Ishikawa (cell line): Measurements from ENCODE around the gene APLN.

Experiments
- YY1 ChIP-seq: IDR thresholded peaks from 2 replicates; pipeline ENCODE4 v1.6.1; 2012; ENCODE audit warnings: low read depth
- TF ChIP-seq, protein P1 (sequence below): IDR thresholded peaks from 2 replicates; pipeline ENCODE4 v1.6.1; 2012; ENCODE audit warnings: low read depth, mild to moderate bottlenecking

DNA sequence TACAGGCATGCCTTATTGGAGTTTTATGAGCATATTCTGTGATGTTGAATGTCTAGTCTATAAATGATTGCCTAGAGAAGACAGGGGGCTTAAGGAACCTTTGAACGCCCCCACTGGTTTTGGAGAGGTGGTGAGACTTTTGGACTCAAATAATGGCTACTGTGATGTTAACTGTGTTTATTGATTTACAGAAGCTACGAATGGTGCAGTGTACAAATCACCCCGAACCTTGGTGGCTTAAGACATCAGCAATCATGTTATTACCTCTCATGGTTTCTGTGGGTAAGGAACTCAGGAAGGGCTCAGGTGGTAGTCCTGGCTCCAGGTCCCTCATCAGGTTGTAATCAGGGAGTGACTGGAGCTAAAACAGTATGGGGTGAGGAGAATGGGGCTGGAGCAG, 33.3 kb upstream of the APLN start:
- no peak for TF ChIP-seq YY1
- TF ChIP-seq, protein P1, sequence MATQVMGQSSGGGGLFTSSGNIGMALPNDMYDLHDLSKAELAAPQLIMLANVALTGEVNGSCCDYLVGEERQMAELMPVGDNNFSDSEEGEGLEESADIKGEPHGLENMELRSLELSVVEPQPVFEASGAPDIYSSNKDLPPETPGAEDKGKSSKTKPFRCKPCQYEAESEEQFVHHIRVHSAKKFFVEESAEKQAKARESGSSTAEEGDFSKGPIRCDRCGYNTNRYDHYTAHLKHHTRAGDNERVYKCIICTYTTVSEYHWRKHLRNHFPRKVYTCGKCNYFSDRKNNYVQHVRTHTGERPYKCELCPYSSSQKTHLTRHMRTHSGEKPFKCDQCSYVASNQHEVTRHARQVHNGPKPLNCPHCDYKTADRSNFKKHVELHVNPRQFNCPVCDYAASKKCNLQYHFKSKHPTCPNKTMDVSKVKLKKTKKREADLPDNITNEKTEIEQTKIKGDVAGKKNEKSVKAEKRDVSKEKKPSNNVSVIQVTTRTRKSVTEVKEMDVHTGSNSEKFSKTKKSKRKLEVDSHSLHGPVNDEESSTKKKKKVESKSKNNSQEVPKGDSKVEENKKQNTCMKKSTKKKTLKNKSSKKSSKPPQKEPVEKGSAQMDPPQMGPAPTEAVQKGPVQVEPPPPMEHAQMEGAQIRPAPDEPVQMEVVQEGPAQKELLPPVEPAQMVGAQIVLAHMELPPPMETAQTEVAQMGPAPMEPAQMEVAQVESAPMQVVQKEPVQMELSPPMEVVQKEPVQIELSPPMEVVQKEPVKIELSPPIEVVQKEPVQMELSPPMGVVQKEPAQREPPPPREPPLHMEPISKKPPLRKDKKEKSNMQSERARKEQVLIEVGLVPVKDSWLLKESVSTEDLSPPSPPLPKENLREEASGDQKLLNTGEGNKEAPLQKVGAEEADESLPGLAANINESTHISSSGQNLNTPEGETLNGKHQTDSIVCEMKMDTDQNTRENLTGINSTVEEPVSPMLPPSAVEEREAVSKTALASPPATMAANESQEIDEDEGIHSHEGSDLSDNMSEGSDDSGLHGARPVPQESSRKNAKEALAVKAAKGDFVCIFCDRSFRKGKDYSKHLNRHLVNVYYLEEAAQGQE, result no peak
